ENCODE data around the gene RPUSD3. TPM values are rescaled to one million over a fixed set of nuclear protein-coding genes. Genes with fewer than 3 reads are reported as not detected.

Gene RPUSD3, protein sequence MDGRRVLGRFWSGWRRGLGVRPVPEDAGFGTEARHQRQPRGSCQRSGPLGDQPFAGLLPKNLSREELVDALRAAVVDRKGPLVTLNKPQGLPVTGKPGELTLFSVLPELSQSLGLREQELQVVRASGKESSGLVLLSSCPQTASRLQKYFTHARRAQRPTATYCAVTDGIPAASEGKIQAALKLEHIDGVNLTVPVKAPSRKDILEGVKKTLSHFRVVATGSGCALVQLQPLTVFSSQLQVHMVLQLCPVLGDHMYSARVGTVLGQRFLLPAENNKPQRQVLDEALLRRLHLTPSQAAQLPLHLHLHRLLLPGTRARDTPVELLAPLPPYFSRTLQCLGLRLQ
- 10 to 100 TPM; 30.7 to 31.6 TPM for polyA plus RNA-seq

GRCh38 chr3:9843715-9844438 is at the start of gene RPUSD3:
Gene RPUSD3 (minus strand): TSS chr3:9844008. CDS start chr3:9843990, 18 bp downstream.
- no peaks in the 10 kb centered on the region for H3K27me3 ChIP-seq (ENCODE audit: control insufficient read depth in 1 of 2, insufficient read depth in 2 of 2, low read length in 2 of 2)
- H3K9me3 ChIP-seq (ENCODE audit: control insufficient read depth in 2 of 2, insufficient read depth in 1 of 2, low read depth in 1 of 2, low read length in 1 of 2), result no peaks in the 10 kb centered on the region
- H3K4me1 ChIP-seq (ENCODE audit: control insufficient read depth in 2 of 2, insufficient read depth in 2 of 2, low read length in 1 of 2), result peaks cover 0 to 5% of the 10 kb centered on the region in 2 donors
- peak within 1 kb of the TSS; percentile 83 to 91 for H3K27ac ChIP-seq (ENCODE audit: low read depth in 2 of 2, low read length in 1 of 2)
- peak within 1 kb of the TSS; percentile 58 to 86 for H3K4me3 ChIP-seq (ENCODE audit: low read depth in 1 of 2, low read length in 2 of 2)
- WGBS, 2 donors, result 0 to 1% methylated on average over 42 of the region's 42 CpGs
- peaks cover 0 to 7% of the 10 kb centered on the region in 2 donors for H3K36me3 ChIP-seq (ENCODE audit: control insufficient read depth in 2 of 2, insufficient read depth in 2 of 2, low read length in 1 of 2)

GRCh38 chr3:9891072-9891622 is 47.3 kb upstream of the RPUSD3 start:
- H3K9me3 ChIP-seq (ENCODE audit: control insufficient read depth in 2 of 2, insufficient read depth in 1 of 2, low read depth in 1 of 2, low read length in 1 of 2), result no peaks in the 10 kb centered on the region
- H3K4me1 ChIP-seq (ENCODE audit: control insufficient read depth in 2 of 2, insufficient read depth in 2 of 2, low read length in 1 of 2), result peaks cover 3 to 5% of the 10 kb centered on the region in 2 donors
- WGBS, 2 donors, result 7 to 8% methylated on average over 12 of the region's 12 CpGs
- peak overlapping the region; percentile 90 to 94 for H3K27ac ChIP-seq (ENCODE audit: low read depth in 2 of 2, low read length in 1 of 2)
- H3K36me3 ChIP-seq (ENCODE audit: control insufficient read depth in 2 of 2, insufficient read depth in 2 of 2, low read length in 1 of 2), result peaks cover 5 to 7% of the 10 kb centered on the region in 2 donors
- H3K4me3 ChIP-seq (ENCODE audit: low read depth in 1 of 2, low read length in 2 of 2), result peak overlapping the region; percentile 75 to 90
- H3K27me3 ChIP-seq (ENCODE audit: control insufficient read depth in 1 of 2, insufficient read depth in 2 of 2, low read length in 2 of 2), result no peaks in the 10 kb centered on the region

DNA sequence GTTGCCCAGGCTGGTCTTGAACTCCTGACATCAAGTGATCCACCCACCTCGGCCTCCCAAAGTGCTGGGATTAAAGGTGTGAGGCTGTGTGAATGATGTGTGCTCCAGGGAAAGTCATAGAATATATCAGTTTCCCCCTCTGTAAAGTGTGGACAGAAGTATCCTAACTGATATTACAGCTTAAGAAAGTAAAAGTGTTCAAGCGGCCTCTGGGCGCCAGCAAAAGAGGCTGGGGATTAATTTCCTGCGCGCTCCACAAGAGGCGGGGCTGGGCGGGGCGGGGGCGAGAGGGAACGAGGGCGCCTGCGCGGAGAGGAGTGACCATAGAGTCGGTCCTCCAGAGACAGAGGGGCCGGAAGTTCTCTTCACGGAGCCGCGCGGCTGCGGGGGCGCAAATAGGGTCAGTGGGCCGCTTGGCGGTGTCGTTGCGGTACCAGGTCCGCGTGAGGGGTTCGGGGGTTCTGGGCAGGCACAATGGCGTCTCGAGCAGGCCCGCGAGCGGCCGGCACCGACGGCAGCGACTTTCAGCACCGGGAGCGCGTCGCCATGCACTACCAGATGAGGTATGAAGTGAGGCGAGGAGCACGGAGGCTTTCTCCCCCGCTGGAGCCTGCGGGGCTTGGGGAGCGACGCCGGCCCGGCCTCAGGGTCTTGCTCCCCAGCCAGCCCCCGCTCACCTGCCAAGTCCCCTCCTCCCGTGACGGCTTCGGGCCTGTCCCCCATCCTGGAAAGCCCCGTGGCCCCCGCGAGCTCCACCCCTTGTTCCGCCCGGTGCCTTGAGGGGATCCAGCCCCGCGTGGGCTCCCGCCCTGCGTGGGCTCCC is 46.7 kb upstream of the RPUSD3 start, which contains the start of gene JAGN1:
TSS of gene JAGN1 (plus strand) at position 362 of the 823 bp plus-strand sequence. CDS start at position 475, 113 bp downstream.
- H3K27me3 ChIP-seq (ENCODE audit: control insufficient read depth in 1 of 2, insufficient read depth in 2 of 2, low read length in 2 of 2), result no peaks in the 10 kb centered on the region
- WGBS, 2 donors, result 0 to 1% methylated on average over 54 to 62 of the region's 62 CpGs
- H3K9me3 ChIP-seq (ENCODE audit: control insufficient read depth in 2 of 2, insufficient read depth in 1 of 2, low read depth in 1 of 2, low read length in 1 of 2), result no peaks in the 10 kb centered on the region

DNA sequence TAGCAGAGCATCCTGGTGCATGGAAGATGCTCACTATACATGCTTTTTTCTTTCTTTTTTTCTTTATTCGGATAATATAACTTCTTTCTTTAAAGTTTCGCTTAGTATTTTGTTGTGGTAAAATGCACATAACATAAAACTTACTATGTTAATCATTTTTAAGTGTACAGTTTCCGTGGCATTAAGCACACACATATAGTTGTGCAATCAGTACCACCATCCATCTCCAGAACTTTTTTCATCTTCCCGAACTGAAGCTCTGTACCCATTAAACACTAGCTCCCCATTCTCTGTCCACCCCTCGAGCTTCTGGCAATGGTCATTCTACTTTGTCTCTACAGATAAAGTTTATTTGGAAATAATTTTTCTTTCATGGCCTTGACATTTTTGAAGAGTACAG is 45.6 kb upstream of the RPUSD3 start:
- H3K4me3 ChIP-seq (ENCODE audit: low read depth in 1 of 2, low read length in 2 of 2), result no peak overlapping the region
- H3K9me3 ChIP-seq (ENCODE audit: control insufficient read depth in 2 of 2, insufficient read depth in 1 of 2, low read depth in 1 of 2, low read length in 1 of 2), result no peaks in the 10 kb centered on the region
- H3K4me1 ChIP-seq (ENCODE audit: control insufficient read depth in 2 of 2, insufficient read depth in 2 of 2, low read length in 1 of 2), result peaks cover 3 to 5% of the 10 kb centered on the region in 2 donors
- H3K27ac ChIP-seq (ENCODE audit: low read depth in 2 of 2, low read length in 1 of 2), result no peak overlapping the region
- WGBS, 2 donors, result 78 to 81% methylated on average over 5 of the region's 5 CpGs
- H3K36me3 ChIP-seq (ENCODE audit: control insufficient read depth in 2 of 2, insufficient read depth in 2 of 2, low read length in 1 of 2), result peaks cover 5 to 7% of the 10 kb centered on the region in 2 donors
- no peaks in the 10 kb centered on the region for H3K27me3 ChIP-seq (ENCODE audit: control insufficient read depth in 1 of 2, insufficient read depth in 2 of 2, low read length in 2 of 2)

More for the DNA sequence above, 46.7 kb upstream of the RPUSD3 start, which contains the start of gene JAGN1:
- H3K4me3 ChIP-seq (ENCODE audit: low read depth in 1 of 2, low read length in 2 of 2), result peak within 1 kb of the TSS; percentile 75 to 90
- H3K36me3 ChIP-seq (ENCODE audit: control insufficient read depth in 2 of 2, insufficient read depth in 2 of 2, low read length in 1 of 2), result peaks cover 5 to 7% of the 10 kb centered on the region in 2 donors
- H3K4me1 ChIP-seq (ENCODE audit: control insufficient read depth in 2 of 2, insufficient read depth in 2 of 2, low read length in 1 of 2), result peaks cover 3 to 5% of the 10 kb centered on the region in 2 donors
- H3K27ac ChIP-seq (ENCODE audit: low read depth in 2 of 2, low read length in 1 of 2), result peak within 1 kb of the TSS; percentile 90 to 94

- peaks cover 3 to 5% of the 10 kb centered on the region in 2 donors for H3K4me1 ChIP-seq (ENCODE audit: control insufficient read depth in 2 of 2, insufficient read depth in 2 of 2, low read length in 1 of 2)
- no peak overlapping the region for H3K27ac ChIP-seq (ENCODE audit: low read depth in 2 of 2, low read length in 1 of 2)
- no peaks in the 10 kb centered on the region for H3K27me3 ChIP-seq (ENCODE audit: control insufficient read depth in 1 of 2, insufficient read depth in 2 of 2, low read length in 2 of 2)
- H3K4me3 ChIP-seq (ENCODE audit: low read depth in 1 of 2, low read length in 2 of 2), result no peak overlapping the region
- peaks cover 5 to 6% of the 10 kb centered on the region in 2 donors for H3K36me3 ChIP-seq (ENCODE audit: control insufficient read depth in 2 of 2, insufficient read depth in 2 of 2, low read length in 1 of 2)
- 88 to 89% methylated on average over 3 of the region's 3 CpGs for WGBS, 2 donors
- H3K9me3 ChIP-seq (ENCODE audit: control insufficient read depth in 2 of 2, insufficient read depth in 1 of 2, low read depth in 1 of 2, low read length in 1 of 2), result no peaks in the 10 kb centered on the region
Measured at GRCh38 chr3:9888540-9888939, 44.7 kb upstream of the RPUSD3 start.

- Histone ChIP-seq H3K4me1 (ENCODE audit: control insufficient read depth in 2 of 2, insufficient read depth in 2 of 2, low read length in 1 of 2) (no peaks in the 10 kb centered on the region), H3K36me3 (ENCODE audit: control insufficient read depth in 2 of 2, insufficient read depth in 2 of 2, low read length in 1 of 2) (no peaks in the 10 kb centered on the region), H3K27ac (ENCODE audit: low read depth in 2 of 2, low read length in 1 of 2) (no peak overlapping the region), H3K9me3 (ENCODE audit: control insufficient read depth in 2 of 2, insufficient read depth in 1 of 2, low read depth in 1 of 2, low read length in 1 of 2) (no peaks in the 10 kb centered on the region), H3K27me3 (ENCODE audit: control insufficient read depth in 1 of 2, insufficient read depth in 2 of 2, low read length in 2 of 2) (no peaks in the 10 kb centered on the region), H3K4me3 (ENCODE audit: low read depth in 1 of 2, low read length in 2 of 2) (no peak overlapping the region)
- WGBS, 2 donors, result 89 to 90% methylated on average over 5 of the region's 5 CpGs
Measured at GRCh38 chr3:9887480-9887879, 43.7 kb upstream of the RPUSD3 start.

- no peaks in the 10 kb centered on the region for H3K4me1 ChIP-seq (ENCODE audit: control insufficient read depth in 2 of 2, insufficient read depth in 2 of 2, low read length in 1 of 2)
- H3K27me3 ChIP-seq (ENCODE audit: control insufficient read depth in 1 of 2, insufficient read depth in 2 of 2, low read length in 2 of 2), result no peaks in the 10 kb centered on the region
- H3K4me3 ChIP-seq (ENCODE audit: low read depth in 1 of 2, low read length in 2 of 2), result no peak overlapping the region
- H3K9me3 ChIP-seq (ENCODE audit: control insufficient read depth in 2 of 2, insufficient read depth in 1 of 2, low read depth in 1 of 2, low read length in 1 of 2), result no peaks in the 10 kb centered on the region
- H3K36me3 ChIP-seq (ENCODE audit: control insufficient read depth in 2 of 2, insufficient read depth in 2 of 2, low read length in 1 of 2), result no peaks in the 10 kb centered on the region
- no peak overlapping the region for H3K27ac ChIP-seq (ENCODE audit: low read depth in 2 of 2, low read length in 1 of 2)
Measured at GRCh38 chr3:9886328-9886727, 42.5 kb upstream of the RPUSD3 start.

GRCh38 chr3:9884555-9885165 is 40.9 kb upstream of the RPUSD3 start:
- H3K27ac ChIP-seq (ENCODE audit: low read depth in 2 of 2, low read length in 1 of 2), result no peak overlapping the region
- WGBS, 2 donors, result 59 to 65% methylated on average over 11 of the region's 11 CpGs
- no peaks in the 10 kb centered on the region for H3K27me3 ChIP-seq (ENCODE audit: control insufficient read depth in 1 of 2, insufficient read depth in 2 of 2, low read length in 2 of 2)
- H3K9me3 ChIP-seq (ENCODE audit: control insufficient read depth in 2 of 2, insufficient read depth in 1 of 2, low read depth in 1 of 2, low read length in 1 of 2), result no peaks in the 10 kb centered on the region
- H3K36me3 ChIP-seq (ENCODE audit: control insufficient read depth in 2 of 2, insufficient read depth in 2 of 2, low read length in 1 of 2), result no peaks in the 10 kb centered on the region
- no peak overlapping the region for H3K4me3 ChIP-seq (ENCODE audit: low read depth in 1 of 2, low read length in 2 of 2)
- no peaks in the 10 kb centered on the region for H3K4me1 ChIP-seq (ENCODE audit: control insufficient read depth in 2 of 2, insufficient read depth in 2 of 2, low read length in 1 of 2)
